ENCODE measurements around the gene CTNNA1. TPM values are rescaled to one million over a fixed set of nuclear protein-coding genes. Genes with fewer than 3 reads are reported as not detected.

Gene CTNNA1
- total RNA-seq, 1 donor from 2014 or later, result 427 TPM

GRCh38 chr5:138951091-138951985 lies 198.1 kb downstream of the CTNNA1 start:
- intact Hi-C loops (cut with DNase I), result no loop called here

DNA sequence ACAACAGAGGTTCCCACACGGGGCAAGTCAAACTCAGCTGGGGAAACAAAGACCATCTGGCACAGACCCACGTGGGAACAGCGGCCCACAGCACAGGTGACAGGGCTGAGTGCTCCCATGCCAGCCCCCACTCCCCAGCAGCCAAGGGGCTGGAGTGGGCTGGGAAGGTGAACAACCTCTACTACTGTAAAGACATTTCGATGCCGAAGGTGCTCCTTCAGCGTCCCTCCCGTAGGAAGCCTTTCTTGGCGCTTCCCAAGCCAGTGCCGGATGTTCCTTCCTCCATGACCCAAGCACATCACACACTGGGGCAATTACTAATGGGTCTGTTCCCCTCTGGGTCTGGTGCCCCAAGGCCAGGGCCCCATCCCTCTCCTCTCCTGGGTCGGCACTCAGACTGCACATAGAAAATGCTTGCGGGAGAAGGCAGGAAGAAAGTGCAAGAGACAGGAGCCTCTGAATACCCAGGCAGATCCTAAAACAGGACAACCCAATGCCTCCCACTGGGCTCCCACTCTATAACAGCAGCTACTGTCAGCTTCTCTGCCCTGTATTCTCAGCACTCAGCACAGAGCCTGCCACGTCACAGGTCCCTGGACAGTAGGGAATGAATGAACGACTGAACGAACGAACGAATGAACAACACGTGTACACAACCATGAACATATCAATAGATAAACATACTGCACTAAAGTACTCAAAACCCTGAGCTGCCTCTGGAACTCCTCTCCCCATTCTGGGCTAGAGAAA lies 198.9 kb downstream of the CTNNA1 start:
- no peak for DNase-seq (ENCODE audit: low spot score)
- intact Hi-C loops (cut with DNase I), result loop anchor here (2.0 kb wide), 1 partner anchor 23 kb away; no protein-coding TSS in a partner anchor

More at GRCh38 chr5:138951091-138951985, 198.1 kb downstream of the CTNNA1 start:
- DNase-seq (ENCODE audit: low spot score), result no peak

DNA sequence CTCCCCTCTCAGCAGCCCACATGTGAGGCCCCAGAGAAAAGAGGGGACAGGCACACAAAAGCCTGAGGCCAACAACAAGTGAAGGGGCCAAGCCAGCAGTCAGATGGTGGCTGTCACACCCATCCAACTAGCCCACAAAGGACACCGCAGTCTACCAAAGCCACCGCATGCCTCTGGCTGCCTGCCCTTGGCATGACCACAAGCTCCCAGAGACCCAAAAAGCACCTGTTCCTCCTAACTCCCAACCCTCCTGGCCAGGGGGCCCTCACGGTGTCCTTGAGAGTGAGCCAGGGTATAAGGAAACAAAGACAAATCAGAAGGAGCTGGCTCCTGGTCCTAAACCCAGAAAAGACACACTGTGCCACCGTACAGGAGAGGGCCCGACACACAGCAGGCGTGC lies 199.7 kb downstream of the CTNNA1 start:
- intact Hi-C loops (cut with DNase I), result loop anchor here (1.0 to 2.0 kb wide), 2 partner anchors 21 to 24 kb away; no protein-coding TSS in a partner anchor

GRCh38 chr5:138953387-138954256 lies 200.4 kb downstream of the CTNNA1 start:
- peak; percentile 95 for DNase-seq (ENCODE audit: low spot score)
- intact Hi-C loops (cut with DNase I), result loop anchor here (1.0 to 2.0 kb wide), 2 partner anchors 21 to 25 kb away; no protein-coding TSS in a partner anchor

More for the DNA sequence above, 199.7 kb downstream of the CTNNA1 start:
- DNase-seq (ENCODE audit: low spot score), result no peak

- intact Hi-C loops (cut with DNase I), result no loop called here
These were observed 201.2 kb downstream of the CTNNA1 start for GRCh38 chr5:138954257-138955012.

DNA sequence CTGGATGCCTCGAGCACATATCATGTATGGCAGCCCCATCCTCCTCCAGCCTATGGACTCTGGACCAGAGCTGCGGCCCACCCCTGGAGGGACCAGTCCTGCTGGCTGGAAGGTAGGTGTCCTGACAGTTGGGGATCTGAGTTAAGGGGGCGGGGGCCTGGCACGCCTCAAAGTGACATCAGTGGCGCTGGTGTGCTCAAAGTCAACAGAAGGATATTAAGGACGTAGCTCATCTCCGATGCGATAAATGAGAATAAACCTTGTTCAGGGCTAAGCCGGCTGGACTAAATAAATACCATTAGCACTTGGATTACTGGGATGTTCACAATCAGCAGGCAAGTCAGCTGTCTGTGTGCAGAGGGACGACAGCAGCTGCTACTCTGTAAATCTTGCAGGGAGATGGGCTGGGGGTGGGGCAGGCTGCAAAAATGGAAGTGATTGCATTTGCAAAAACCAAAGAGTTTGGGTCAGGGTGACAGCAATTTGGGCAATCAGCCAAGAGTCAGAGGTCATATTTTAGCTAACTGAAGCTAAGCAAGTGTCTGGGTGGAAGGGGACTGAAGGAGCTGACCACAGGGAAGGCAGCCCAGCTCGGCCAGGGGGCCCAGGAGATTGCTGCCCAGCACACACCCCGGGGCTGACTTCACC lies 201.9 kb downstream of the CTNNA1 start:
- intact Hi-C loops (cut with DNase I), result no loop called here
- DNase-seq (ENCODE audit: low spot score), result no peak

More at GRCh38 chr5:138954257-138955012, 201.2 kb downstream of the CTNNA1 start:
- DNase-seq (ENCODE audit: low spot score), result no peak

DNA sequence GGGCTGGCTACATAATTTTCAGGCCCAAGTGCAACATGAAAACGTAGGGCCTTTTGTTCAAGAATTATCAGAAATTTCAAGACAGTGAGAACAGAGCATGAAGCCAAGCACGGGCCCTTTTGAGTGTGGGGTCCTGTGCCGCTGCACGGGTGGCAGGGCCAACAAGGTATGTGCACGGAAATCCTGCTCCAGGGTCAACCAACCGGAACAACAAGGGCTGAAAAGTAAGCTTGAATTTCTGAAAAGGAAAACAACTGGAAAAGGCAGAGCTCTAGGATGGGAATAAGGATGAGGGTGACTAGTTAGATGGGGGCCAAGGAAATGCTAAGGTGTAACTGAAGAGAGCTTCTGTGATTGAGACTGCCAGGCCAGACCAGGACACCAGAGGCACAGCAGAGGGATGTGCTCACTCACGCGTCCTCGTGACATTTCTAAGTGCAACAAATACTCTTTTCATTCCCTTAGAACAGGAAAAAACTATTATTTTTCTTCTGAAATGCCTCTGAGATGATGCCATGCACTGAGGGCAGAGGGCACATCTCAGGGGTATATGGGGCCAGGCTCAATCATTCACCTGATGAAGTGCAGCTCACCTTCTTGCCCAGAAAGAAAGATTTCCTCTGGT lies 202.6 kb downstream of the CTNNA1 start:
- intact Hi-C loops (cut with DNase I), result no loop called here
- DNase-seq (ENCODE audit: low spot score), result no peak

- intact Hi-C loops (cut with DNase I), result no loop called here
- no peak for DNase-seq (ENCODE audit: low spot score)
These were observed 203.6 kb downstream of the CTNNA1 start for GRCh38 chr5:138956801-138957200.

DNA sequence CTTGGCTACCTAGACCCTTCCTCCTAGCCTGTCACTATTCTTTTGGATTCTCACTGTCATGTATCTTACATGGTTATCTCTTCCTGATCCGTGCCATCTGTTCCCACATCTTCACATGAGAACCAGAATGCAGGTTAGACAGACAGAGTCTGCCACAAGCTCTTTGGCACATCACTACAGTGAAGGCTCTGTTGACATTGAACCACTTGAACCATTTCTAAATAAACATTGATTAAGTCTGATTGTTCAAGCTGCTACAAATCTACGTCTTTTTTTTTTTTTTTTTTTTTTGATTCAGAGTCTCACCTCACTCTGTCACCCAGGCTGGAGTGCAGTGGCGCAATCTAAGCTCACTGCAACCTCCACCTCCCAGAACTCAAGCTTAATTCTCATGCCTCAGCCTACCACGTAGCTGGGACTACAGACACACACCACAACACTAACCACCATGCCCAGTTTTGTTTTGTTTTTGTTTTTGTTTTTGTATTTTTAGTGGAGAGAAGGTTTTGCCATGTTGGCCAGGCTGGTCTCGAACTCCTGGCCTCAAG lies 207.0 kb downstream of the CTNNA1 start:
- intact Hi-C loops (cut with DNase I), result no loop called here

DNA sequence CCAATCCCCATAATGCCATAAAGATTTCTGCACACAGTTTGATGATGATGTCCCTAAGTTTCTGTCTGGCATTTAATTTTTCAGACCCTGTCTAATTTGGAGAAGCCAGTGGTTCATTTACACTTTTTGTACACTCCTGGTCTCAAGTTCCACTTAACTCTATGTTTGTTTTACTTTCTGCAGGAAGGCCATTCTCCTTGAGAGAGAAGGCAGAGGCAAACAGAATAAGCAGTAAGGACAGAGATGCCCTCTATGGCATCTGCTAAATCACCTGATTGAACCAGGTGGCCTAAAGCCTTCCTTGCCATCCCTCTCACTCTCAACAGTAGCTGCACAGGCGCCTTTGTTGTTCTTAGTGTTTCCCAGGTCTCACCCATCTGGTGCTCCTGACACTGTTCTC lies 208.0 kb downstream of the CTNNA1 start:
- DNase-seq (ENCODE audit: low spot score), result no peak
- intact Hi-C loops (cut with DNase I), result no loop called here

More for the DNA sequence above, 207.0 kb downstream of the CTNNA1 start:
- DNase-seq (ENCODE audit: low spot score), result no peak

DNA sequence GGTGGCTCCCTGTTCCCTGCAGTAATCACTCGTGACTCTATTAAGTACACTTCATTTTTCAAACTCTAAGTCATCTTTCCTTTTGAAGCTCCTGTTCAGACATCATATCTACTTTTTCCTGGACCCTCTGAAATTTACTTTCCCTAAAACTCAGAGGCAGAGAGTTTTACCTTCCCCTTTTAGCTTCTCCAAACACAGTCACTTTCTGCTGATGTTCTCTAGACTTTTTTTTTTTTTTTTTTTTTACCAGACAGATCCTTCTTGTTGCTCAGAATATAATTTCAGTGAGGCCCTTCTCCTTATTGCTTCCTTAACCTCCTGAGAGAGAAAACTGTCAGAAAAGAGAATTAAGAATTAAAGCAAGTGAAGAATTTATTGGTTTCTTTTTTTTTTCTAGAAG lies 208.5 kb downstream of the CTNNA1 start:
- intact Hi-C loops (cut with DNase I), result no loop called here

GRCh38 chr5:138962614-138963370 lies 209.6 kb downstream of the CTNNA1 start:
- DNase-seq (ENCODE audit: low spot score), result no peak
- intact Hi-C loops (cut with DNase I), result no loop called here

More for the DNA sequence above, 208.5 kb downstream of the CTNNA1 start:
- no peak for DNase-seq (ENCODE audit: low spot score)

GRCh38 chr5:138963763-138964371 lies 210.6 kb downstream of the CTNNA1 start:
- intact Hi-C loops (cut with DNase I), result no loop called here

GRCh38 chr5:138964647-138965201 lies 211.5 kb downstream of the CTNNA1 start:
- intact Hi-C loops (cut with DNase I), result no loop called here
- no peak for DNase-seq (ENCODE audit: low spot score)

More at GRCh38 chr5:138963763-138964371, 210.6 kb downstream of the CTNNA1 start:
- no peak for DNase-seq (ENCODE audit: low spot score)

DNA sequence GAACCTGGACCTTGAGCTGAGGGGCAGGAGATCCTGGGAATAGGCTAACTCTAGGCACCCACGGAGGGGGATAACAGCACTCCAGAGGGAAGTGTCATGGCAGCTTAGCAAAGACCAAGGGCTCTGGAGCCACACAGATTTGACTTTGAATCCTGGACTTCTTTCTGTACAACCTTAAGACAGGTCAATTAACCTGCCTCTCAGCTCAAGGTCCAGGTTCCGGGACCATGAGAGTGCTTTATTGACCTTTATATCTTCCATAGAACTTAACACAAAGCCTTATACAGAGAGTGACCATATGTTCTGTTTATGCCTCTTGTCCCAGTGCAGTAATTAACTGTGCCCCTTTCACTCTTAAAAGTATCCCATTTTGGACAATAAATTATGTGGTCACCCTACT lies 212.4 kb downstream of the CTNNA1 start:
- intact Hi-C loops (cut with DNase I), result no loop called here
- DNase-seq (ENCODE audit: low spot score), result no peak

Data from cardiac septum (tissue), 1 donor.